HEK293 (cell line): Measurements from ENCODE around the gene VPS37C.

Experiments used
- REPIN1 ChIP-seq: fragments of 450-650 bp; formaldehyde crosslinking; IDR thresholded peaks from 2 replicates; pipeline ENCODE4 v1.5.1; 2017; ENCODE audit warnings: missing biosample characterization, missing genetic modification characterization, low read depth
- ZBTB1 ChIP-seq: fragments of 450-650 bp; formaldehyde crosslinking; IDR thresholded peaks from 2 replicates; pipeline ENCODE4 v1.5.1; 2016; ENCODE audit warnings: missing biosample characterization, missing genetic modification characterization
- ZNF292 ChIP-seq: fragments of 450-650 bp; formaldehyde crosslinking; IDR thresholded peaks from 2 replicates; pipeline ENCODE4 v1.5.1; 2016; ENCODE audit warnings: low read depth, missing biosample characterization, missing genetic modification characterization, borderline replicate concordance
- TF ChIP-seq, protein P1 (sequence below): fragments of 450-650 bp; formaldehyde crosslinking; IDR thresholded peaks from 2 replicates; pipeline ENCODE4 v1.5.1; 2016; ENCODE audit warnings: missing biosample characterization, missing genetic modification characterization
- TF ChIP-seq, protein P2 (sequence below): fragments of 450-650 bp; formaldehyde crosslinking; IDR thresholded peaks from 2 replicates; pipeline ENCODE4 v1.5.1; 2016; ENCODE audit warnings: missing biosample characterization, missing genetic modification characterization
- TF ChIP-seq, protein P3 (sequence below): fragments of 450-650 bp; formaldehyde crosslinking; IDR thresholded peaks from 2 replicates; pipeline ENCODE4 v1.5.1; 2017; ENCODE audit warnings: missing biosample characterization, missing genetic modification characterization
- TF ChIP-seq, protein P4 (sequence below): fragments of 450-650 bp; formaldehyde crosslinking; IDR thresholded peaks from 2 replicates; pipeline ENCODE4 v1.5.1; 2016; ENCODE audit warnings: missing biosample characterization, missing genetic modification characterization
- TF ChIP-seq, protein P5 (sequence below): fragments of 450-650 bp; formaldehyde crosslinking; IDR thresholded peaks from 2 replicates; pipeline ENCODE4 v1.5.1; 2017; ENCODE audit warnings: missing biosample characterization, missing genetic modification characterization

DNA sequence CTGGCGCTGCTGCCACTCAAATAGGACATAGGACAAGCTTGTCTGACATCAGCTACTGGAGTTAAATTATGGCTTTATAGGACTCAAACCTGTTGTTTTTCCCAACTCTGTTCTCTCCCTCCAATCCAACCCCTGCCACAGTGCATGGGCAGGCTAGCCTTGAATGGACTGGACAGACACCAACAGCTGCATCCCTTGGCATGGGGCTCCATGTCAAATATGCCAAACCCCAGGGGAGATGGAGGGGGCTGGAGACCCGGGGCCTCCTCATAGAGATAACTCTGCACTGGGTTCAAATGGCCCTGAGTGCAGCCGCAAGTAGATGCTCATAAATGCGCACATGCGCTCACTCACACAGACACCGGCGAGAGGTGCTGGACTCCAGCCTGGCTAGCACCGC, 30.0 kb downstream of the VPS37C start:
- TF ChIP-seq, protein P1, sequence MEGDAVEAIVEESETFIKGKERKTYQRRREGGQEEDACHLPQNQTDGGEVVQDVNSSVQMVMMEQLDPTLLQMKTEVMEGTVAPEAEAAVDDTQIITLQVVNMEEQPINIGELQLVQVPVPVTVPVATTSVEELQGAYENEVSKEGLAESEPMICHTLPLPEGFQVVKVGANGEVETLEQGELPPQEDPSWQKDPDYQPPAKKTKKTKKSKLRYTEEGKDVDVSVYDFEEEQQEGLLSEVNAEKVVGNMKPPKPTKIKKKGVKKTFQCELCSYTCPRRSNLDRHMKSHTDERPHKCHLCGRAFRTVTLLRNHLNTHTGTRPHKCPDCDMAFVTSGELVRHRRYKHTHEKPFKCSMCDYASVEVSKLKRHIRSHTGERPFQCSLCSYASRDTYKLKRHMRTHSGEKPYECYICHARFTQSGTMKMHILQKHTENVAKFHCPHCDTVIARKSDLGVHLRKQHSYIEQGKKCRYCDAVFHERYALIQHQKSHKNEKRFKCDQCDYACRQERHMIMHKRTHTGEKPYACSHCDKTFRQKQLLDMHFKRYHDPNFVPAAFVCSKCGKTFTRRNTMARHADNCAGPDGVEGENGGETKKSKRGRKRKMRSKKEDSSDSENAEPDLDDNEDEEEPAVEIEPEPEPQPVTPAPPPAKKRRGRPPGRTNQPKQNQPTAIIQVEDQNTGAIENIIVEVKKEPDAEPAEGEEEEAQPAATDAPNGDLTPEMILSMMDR (tag by site-specific recombination): no peak
- TF ChIP-seq, protein P2, sequence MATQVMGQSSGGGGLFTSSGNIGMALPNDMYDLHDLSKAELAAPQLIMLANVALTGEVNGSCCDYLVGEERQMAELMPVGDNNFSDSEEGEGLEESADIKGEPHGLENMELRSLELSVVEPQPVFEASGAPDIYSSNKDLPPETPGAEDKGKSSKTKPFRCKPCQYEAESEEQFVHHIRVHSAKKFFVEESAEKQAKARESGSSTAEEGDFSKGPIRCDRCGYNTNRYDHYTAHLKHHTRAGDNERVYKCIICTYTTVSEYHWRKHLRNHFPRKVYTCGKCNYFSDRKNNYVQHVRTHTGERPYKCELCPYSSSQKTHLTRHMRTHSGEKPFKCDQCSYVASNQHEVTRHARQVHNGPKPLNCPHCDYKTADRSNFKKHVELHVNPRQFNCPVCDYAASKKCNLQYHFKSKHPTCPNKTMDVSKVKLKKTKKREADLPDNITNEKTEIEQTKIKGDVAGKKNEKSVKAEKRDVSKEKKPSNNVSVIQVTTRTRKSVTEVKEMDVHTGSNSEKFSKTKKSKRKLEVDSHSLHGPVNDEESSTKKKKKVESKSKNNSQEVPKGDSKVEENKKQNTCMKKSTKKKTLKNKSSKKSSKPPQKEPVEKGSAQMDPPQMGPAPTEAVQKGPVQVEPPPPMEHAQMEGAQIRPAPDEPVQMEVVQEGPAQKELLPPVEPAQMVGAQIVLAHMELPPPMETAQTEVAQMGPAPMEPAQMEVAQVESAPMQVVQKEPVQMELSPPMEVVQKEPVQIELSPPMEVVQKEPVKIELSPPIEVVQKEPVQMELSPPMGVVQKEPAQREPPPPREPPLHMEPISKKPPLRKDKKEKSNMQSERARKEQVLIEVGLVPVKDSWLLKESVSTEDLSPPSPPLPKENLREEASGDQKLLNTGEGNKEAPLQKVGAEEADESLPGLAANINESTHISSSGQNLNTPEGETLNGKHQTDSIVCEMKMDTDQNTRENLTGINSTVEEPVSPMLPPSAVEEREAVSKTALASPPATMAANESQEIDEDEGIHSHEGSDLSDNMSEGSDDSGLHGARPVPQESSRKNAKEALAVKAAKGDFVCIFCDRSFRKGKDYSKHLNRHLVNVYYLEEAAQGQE (tag by site-specific recombination): no peak
- no peak for TF ChIP-seq ZNF292 (tag by site-specific recombination)
- TF ChIP-seq REPIN1 (tag by site-specific recombination): no peak
- no peak for TF ChIP-seq ZBTB1 (tag by site-specific recombination)
- TF ChIP-seq, protein P3, sequence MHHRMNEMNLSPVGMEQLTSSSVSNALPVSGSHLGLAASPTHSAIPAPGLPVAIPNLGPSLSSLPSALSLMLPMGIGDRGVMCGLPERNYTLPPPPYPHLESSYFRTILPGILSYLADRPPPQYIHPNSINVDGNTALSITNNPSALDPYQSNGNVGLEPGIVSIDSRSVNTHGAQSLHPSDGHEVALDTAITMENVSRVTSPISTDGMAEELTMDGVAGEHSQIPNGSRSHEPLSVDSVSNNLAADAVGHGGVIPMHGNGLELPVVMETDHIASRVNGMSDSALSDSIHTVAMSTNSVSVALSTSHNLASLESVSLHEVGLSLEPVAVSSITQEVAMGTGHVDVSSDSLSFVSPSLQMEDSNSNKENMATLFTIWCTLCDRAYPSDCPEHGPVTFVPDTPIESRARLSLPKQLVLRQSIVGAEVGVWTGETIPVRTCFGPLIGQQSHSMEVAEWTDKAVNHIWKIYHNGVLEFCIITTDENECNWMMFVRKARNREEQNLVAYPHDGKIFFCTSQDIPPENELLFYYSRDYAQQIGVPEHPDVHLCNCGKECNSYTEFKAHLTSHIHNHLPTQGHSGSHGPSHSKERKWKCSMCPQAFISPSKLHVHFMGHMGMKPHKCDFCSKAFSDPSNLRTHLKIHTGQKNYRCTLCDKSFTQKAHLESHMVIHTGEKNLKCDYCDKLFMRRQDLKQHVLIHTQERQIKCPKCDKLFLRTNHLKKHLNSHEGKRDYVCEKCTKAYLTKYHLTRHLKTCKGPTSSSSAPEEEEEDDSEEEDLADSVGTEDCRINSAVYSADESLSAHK (tag by site-specific recombination): no peak
- TF ChIP-seq, protein P4, sequence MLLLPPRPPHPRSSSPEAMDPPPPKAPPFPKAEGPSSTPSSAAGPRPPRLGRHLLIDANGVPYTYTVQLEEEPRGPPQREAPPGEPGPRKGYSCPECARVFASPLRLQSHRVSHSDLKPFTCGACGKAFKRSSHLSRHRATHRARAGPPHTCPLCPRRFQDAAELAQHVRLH (tag by site-specific recombination): no peak
- TF ChIP-seq, protein P5, sequence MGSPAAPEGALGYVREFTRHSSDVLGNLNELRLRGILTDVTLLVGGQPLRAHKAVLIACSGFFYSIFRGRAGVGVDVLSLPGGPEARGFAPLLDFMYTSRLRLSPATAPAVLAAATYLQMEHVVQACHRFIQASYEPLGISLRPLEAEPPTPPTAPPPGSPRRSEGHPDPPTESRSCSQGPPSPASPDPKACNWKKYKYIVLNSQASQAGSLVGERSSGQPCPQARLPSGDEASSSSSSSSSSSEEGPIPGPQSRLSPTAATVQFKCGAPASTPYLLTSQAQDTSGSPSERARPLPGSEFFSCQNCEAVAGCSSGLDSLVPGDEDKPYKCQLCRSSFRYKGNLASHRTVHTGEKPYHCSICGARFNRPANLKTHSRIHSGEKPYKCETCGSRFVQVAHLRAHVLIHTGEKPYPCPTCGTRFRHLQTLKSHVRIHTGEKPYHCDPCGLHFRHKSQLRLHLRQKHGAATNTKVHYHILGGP (tag by site-specific recombination): no peak
